Panc1 (cell line): Measurements from ENCODE around the gene RIN1.

Source experiments
- CTCF ChIP-seq: fragments of 450-650 bp; IDR thresholded peaks from 2 replicates; pipeline ENCODE4 v1.5.1; 2017; ENCODE audit warnings: mild to moderate bottlenecking
- POLR2AphosphoS5 ChIP-seq: IDR thresholded peaks from 2 replicates; pipeline ENCODE4 v1.6.1; 2012; ENCODE audit warnings: mild to moderate bottlenecking, low read depth, low read length, moderate library complexity
- TCF7L2 ChIP-seq: IDR thresholded peaks from 2 replicates; pipeline ENCODE4 v1.6.1; 2011; ENCODE audit warnings: mild to moderate bottlenecking, low read depth, low read length, inconsistent platforms
- TF ChIP-seq, protein P1 (sequence below), 2 experiments: IDR thresholded peaks; 2 replicates each; pipeline ENCODE4 v1.6.1; 2011 to 2012; ENCODE audit warnings: low read depth in 2 of 2, control low read depth in 1 of 2, low read length in 1 of 2, mild to moderate bottlenecking in 1 of 2, moderate library complexity in 1 of 2; ENCODE audit not compliant: insufficient read depth in 1 of 2

- TF ChIP-seq POLR2AphosphoS5 (no peak), CTCF (no peak), TCF7L2 (no peak)
- TF ChIP-seq, protein P1, sequence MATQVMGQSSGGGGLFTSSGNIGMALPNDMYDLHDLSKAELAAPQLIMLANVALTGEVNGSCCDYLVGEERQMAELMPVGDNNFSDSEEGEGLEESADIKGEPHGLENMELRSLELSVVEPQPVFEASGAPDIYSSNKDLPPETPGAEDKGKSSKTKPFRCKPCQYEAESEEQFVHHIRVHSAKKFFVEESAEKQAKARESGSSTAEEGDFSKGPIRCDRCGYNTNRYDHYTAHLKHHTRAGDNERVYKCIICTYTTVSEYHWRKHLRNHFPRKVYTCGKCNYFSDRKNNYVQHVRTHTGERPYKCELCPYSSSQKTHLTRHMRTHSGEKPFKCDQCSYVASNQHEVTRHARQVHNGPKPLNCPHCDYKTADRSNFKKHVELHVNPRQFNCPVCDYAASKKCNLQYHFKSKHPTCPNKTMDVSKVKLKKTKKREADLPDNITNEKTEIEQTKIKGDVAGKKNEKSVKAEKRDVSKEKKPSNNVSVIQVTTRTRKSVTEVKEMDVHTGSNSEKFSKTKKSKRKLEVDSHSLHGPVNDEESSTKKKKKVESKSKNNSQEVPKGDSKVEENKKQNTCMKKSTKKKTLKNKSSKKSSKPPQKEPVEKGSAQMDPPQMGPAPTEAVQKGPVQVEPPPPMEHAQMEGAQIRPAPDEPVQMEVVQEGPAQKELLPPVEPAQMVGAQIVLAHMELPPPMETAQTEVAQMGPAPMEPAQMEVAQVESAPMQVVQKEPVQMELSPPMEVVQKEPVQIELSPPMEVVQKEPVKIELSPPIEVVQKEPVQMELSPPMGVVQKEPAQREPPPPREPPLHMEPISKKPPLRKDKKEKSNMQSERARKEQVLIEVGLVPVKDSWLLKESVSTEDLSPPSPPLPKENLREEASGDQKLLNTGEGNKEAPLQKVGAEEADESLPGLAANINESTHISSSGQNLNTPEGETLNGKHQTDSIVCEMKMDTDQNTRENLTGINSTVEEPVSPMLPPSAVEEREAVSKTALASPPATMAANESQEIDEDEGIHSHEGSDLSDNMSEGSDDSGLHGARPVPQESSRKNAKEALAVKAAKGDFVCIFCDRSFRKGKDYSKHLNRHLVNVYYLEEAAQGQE (IDR thresholded peaks at IDR 0.05; ENCODE audit: insufficient read depth in 1 of 2, low read depth in 2 of 2, low read length in 1 of 2): no peak
Observed at GRCh38 chr11:66349084-66349386, 12.8 kb upstream of the RIN1 start.
